Thoracic aorta (tissue), 2 donors: ENCODE measurements around the gene TOMM6. TPM values are rescaled to one million over a fixed set of nuclear protein-coding genes. Genes with fewer than 3 reads are reported as not detected.

Experiments
- ATAC-seq: fragments of 150-250 bp; one replicate; pipeline ENCODE4 v1.8.0; 2017; ENCODE audit warnings: low read depth; ENCODE audit not compliant: insufficient number of reproducible peaks, low FRiP score
- DNase-seq: peaks from one replicate; pipeline ENCODE4 v3.0.0-alpha.2; 2020; ENCODE audit warnings: low spot score
- H3K27ac ChIP-seq, 2 donors: fragments of 200-600 bp; sonication (generic); 1 replicate in 1 of 2; 2 replicates in 1 of 2; pipeline ENCODE4 v1.5.1; 2016; ENCODE audit warnings: mild to moderate bottlenecking in 2 of 2, moderate library complexity in 2 of 2
- H3K27me3 ChIP-seq: fragments of 200-600 bp; sonication (generic); replicated peaks from 2 replicates; pipeline ENCODE4 v1.6.0; 2016; ENCODE audit warnings: mild to moderate bottlenecking; ENCODE audit not compliant: insufficient read depth
- H3K36me3 ChIP-seq: fragments of 200-600 bp; sonication (generic); one replicate; pipeline ENCODE4 v1.5.1; 2016
- H3K4me1 ChIP-seq, 2 donors: fragments of 200-600 bp; sonication (generic); 1 replicate in 1 of 2; 2 replicates in 1 of 2; pipeline versions ENCODE4 v1.5.1 to v1.6.0; 2016; ENCODE audit warnings: low read depth in 2 of 2, mild to moderate bottlenecking in 1 of 2; ENCODE audit not compliant: control insufficient read depth in 1 of 2
- H3K4me3 ChIP-seq: fragments of 200-600 bp; sonication (generic); 2 replicates; pipeline ENCODE4 v1.5.1; 2016; ENCODE audit warnings: mild to moderate bottlenecking
- H3K9me3 ChIP-seq: fragments of 200-600 bp; sonication (generic); 2 replicates; pipeline ENCODE4 v1.5.1; 2016
- CTCF ChIP-seq: fragments of 200-600 bp; sonication (generic); IDR thresholded peaks from one replicate; pipeline ENCODE4 v1.5.1; 2019; ENCODE audit warnings: antibody characterized with exemption
- total RNA-seq, 2 donors: library from RNA; depleted of rRNA; stranded (reverse); fragments of >200 nt; gene quantifications; one replicate each; pipeline versions ENCODE4 v1.1.0 to v1.2.3, GENCODE V29; 2016

TOMM6 gene
- total RNA-seq, 2 donors from 2014 or later = 62.7 to 63.1 TPM

GRCh38 chr6:41786451-41787218 lies 859 bp upstream of the TOMM6 start:
- Histone ChIP-seq H3K4me1 (peaks cover 12 to 33% of the 10 kb centered on the region in 2 donors), H3K9me3 (no peaks in the 10 kb centered on the region), H3K4me3 (peak overlapping the region; percentile 94), H3K27ac (peak overlapping the region; percentile 88 to 92), H3K36me3 (peaks cover 7% of the 10 kb centered on the region), H3K27me3 (no peaks in the 10 kb centered on the region)
- peak; percentile 36 for DNase-seq
- peak; percentile 81 for ATAC-seq
- peak; percentile 82 for TF ChIP-seq CTCF

GRCh38 chr6:41789390-41789724 lies 1.9 kb downstream of the TOMM6 start:
- Histone ChIP-seq H3K27ac (no peak overlapping the region), H3K4me3 (no peak overlapping the region), H3K9me3 (no peaks in the 10 kb centered on the region), H3K36me3 (peaks cover 13% of the 10 kb centered on the region), H3K27me3 (no peaks in the 10 kb centered on the region), H3K4me1 (peaks cover 12 to 30% of the 10 kb centered on the region in 2 donors)
- ATAC-seq = no peak
- DNase-seq = no peak
- TF ChIP-seq CTCF = no peak

- Histone ChIP-seq H3K36me3 (peaks cover 13% of the 10 kb centered on the region), H3K9me3 (no peaks in the 10 kb centered on the region), H3K27ac (no peak overlapping the region), H3K4me3 (no peak overlapping the region), H3K27me3 (no peaks in the 10 kb centered on the region), H3K4me1 (peaks cover 12 to 26% of the 10 kb centered on the region in 2 donors)
- DNase-seq (no peak), ATAC-seq (no peak)
- TF ChIP-seq CTCF = no peak
These were observed 2.6 kb downstream of the TOMM6 start for GRCh38 chr6:41790045-41790444.

- H3K4me1 ChIP-seq = peaks cover 5 to 14% of the 10 kb centered on the region in 2 donors
- H3K4me3 ChIP-seq = no peak overlapping the region
- TF ChIP-seq CTCF = no peak
- no peak for DNase-seq
- no peaks in the 10 kb centered on the region for H3K9me3 ChIP-seq
- H3K27me3 ChIP-seq = no peaks in the 10 kb centered on the region
- peaks cover 13% of the 10 kb centered on the region for H3K36me3 ChIP-seq
- H3K27ac ChIP-seq = no peak overlapping the region
- ATAC-seq = no peak
These were observed 3.8 kb downstream of the TOMM6 start for GRCh38 chr6:41791305-41791704.

GRCh38 chr6:41791984-41792383 lies 4.5 kb downstream of the TOMM6 start:
- peaks cover 16% of the 10 kb centered on the region for H3K36me3 ChIP-seq
- no peaks in the 10 kb centered on the region for H3K27me3 ChIP-seq
- no peak for DNase-seq
- no peak for ATAC-seq
- no peak for TF ChIP-seq CTCF
- H3K9me3 ChIP-seq = no peaks in the 10 kb centered on the region
- H3K4me1 ChIP-seq = peaks cover 5 to 14% of the 10 kb centered on the region in 2 donors
- H3K27ac ChIP-seq = no peak overlapping the region
- no peak overlapping the region for H3K4me3 ChIP-seq
